ENCODE measurements around the gene PYM1.
"Not testable (repeated sequence)": the region's sequence is repeated elsewhere in the genome, so short reads cannot be mapped to it uniquely, and the experiment has no call there.

The PYM1 gene

DNA sequence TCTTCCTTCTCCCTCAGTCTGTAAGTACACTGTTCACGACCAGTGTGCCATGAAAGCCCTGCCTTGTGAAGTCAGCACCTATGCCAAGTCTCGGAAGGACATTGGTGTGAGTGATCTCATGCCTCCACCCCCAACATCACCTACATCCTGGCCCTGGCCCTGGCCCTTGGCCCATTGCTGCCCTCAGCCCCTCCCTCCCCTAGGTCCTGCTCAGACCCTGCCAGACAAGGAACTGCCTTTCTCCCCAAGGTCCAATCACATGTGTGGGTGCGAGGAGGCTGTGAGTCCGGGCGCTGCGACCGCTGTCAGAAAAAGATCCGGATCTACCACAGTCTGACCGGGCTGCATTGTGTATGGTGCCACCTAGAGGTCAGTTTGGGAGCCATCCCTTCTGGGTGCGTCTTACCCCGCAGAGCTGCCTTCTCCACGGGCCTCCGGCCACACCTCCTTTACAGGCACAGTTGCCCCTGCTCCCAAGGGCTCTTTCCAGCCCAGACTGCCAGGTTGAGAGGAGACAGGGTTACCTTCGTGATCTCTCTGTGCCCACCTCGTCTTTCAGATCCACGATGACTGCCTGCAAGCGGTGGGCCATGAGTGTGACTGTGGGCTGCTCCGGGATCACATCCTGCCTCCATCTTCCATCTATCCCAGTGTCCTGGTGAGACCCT, 12.5 kb upstream of the PYM1 start:
- peak; percentile 67 to 70 for DNase-seq (ENCODE audit: low read depth in 2 of 2, low spot score in 1 of 2)

DNA sequence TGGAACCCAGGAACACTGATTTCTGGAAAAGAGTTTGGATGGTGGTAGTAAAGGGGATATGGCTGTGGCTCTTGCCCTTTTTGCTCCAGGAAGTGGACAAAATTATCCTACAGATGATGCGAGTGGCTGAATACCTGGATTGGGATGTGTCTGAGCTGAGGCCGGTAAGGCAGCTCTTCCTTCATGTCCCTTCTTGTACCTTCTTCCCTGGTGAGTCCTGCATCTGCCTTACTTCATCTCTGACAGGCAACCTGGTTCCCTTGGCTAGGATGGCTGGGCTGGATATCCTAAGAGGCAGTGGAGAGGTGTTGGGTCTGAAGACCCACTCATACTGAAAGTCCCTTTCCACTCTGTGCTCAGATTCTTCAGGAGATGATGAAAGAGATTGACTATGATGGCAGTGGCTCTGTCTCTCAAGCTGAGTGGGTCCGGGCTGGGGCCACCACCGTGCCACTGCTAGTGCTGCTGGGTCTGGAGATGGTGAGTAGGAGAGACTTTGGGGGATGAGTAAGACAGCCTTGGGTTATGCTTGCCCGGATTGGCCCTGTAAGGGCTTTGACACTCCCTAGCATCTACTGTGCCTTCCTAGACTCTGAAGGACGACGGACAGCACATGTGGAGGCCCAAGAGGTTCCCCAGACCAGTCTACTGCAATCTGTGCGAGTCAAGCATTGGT, 11.3 kb upstream of the PYM1 start:
- no peak for DNase-seq (ENCODE audit: low read depth in 2 of 2, low spot score in 1 of 2)

DNA sequence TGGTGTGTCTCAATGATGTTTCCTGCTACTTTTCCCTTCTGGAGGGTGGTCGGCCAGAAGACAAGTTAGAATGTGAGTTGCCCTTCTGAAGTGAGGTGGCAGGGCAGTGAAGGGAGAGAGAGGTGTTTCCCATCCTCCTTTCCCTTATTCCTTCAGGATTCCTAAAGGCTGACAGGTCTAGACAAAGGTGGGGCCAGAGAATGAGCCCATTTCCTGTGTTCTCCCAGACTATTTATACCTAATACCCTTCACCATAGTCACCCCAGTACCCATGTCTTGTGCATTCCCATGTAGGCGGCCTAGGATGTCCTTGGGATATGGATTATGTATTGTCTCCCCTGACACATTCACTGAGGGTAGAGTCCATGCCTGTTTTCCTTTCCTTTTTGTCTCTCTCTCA, 10.3 kb upstream of the PYM1 start:
- no peak for DNase-seq (ENCODE audit: low read depth in 2 of 2, low spot score in 1 of 2)

DNA sequence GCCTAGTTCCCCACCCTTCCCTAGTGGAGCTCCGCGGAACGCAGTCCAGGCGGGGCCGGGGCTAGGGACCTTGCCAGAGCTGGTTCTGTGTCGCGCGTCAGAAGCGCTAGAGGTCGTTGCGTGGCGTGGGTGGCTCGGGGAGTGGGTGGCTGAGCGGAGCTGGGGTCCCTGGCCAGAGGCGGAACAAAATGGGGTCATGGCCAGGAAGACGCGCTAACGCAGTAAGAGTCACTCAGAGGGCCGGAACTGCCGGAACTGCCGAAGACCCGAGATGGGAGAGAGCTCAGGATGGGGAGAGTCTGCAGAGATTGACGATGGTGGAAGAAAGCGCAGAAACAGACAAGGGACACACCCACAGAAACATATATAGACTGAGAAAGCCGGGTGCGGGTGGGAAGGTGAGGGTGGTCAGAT, 8.1 kb upstream of the PYM1 start:
- no peak for DNase-seq (ENCODE audit: low read depth in 2 of 2, low spot score in 1 of 2)

DNA sequence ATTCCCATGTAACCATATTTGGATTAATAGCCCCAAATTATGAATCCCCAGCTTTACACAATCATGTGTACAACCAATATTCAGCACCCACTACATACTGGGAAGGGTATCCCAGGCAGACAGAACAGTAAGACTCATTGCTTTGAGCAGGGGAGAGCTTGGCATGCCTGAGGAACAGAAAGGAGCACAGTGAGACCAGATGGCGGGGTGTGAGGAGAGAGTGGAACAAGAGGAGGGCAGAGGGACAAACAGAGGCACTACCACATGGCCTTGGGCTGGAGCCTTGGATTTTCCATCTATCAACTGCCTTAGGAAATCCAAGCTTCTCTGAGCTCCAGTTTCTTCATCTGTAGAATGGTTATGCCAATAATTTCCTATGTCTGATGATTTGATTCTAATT, 7.1 kb upstream of the PYM1 start:
- no peak for DNase-seq (ENCODE audit: low read depth in 2 of 2, low spot score in 1 of 2)

DNA sequence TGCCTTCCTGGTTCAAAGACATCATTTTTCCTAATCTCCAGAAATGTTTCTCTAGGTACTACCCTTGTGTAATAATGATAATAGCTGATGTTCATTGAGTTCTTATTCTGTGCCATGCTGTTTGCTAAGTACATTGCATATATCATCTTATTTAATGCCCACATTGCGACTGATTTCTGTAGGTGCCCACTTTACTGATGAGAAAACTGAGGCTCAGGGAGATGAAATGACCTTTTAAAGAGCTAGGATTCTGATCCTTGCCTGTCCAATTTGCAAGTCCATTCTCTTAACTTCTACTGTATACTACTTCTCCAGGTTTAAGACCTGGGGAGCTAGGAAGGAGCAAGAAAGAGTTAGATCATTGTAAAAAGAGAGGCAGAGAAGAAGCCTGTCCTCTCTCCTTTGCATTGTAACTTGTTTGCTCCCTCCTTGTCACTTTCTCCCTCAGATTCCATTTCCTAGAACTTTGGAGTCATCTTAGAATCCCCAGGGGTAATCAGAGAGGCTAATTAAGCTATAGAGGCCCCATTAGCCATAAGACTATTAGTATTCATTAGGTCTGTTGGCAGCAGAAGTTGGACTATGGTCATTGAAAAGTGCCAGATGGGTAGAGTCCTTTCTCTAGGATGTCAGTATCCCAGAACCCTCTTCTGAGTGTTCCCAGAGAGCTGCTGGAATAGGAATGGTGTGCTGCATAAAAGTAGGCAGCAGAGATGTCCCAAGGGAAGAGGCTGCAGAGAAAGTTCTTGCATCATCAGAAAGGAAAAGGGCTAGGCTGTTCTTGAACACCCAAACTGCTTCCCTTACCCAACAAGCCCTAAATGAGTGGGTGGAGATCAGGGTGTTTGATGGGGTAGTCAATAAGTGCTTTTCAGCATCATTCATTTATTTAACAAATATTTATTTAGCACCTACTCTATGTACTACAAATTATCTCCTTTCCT, 6.4 kb upstream of the PYM1 start:
- no peak for DNase-seq (ENCODE audit: low read depth in 2 of 2, low spot score in 1 of 2)

DNA sequence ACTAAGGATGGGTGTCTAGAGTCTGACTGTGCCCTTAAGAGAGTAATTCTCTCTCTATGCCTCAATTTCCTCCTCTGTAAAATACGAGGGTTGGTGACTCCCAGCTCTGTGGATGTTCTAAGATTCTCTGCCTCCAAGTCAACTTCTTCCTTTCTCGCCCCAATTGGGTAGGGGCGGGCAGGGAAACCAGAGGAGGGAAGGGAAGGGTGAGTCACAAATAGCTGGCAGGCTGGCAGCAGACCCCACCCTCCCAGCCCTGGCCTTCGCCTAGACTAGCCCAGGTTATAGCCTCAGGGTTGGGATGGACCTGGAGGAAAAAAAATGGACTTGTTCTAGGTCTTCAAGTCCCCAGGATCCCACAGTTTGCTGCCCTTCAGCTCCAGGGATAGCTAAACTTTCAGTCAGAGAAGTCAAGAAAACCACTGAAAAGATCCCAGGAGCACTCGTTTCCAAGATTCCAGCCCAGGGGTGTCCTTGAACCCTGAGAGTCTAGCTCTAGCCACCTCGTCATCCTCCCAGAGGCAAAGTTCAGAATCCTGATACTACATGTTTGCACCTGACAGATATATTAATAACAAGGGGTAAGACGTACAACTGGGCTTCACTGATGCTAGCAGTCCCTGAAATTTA, 5.6 kb upstream of the PYM1 start:
- no peak for DNase-seq (ENCODE audit: low read depth in 2 of 2, low spot score in 1 of 2)

DNA sequence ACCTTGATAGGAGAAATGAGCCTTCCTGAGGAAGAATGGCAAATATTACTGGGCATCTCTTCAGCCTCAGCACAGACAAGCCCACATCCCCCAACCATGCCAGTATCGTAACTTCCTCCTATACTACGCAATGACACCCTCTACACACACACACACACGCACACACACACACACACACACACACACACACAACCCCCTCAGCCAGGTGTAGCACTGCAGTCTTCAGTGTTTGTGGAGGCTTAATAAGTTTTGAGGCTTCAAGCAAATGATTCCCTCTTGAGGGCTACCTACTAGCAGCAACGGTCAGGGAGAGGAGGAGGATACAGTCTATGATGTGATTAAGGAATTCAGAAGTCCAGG, 4.8 kb upstream of the PYM1 start:
- no peak for DNase-seq (ENCODE audit: low read depth in 2 of 2, low spot score in 1 of 2)

DNA sequence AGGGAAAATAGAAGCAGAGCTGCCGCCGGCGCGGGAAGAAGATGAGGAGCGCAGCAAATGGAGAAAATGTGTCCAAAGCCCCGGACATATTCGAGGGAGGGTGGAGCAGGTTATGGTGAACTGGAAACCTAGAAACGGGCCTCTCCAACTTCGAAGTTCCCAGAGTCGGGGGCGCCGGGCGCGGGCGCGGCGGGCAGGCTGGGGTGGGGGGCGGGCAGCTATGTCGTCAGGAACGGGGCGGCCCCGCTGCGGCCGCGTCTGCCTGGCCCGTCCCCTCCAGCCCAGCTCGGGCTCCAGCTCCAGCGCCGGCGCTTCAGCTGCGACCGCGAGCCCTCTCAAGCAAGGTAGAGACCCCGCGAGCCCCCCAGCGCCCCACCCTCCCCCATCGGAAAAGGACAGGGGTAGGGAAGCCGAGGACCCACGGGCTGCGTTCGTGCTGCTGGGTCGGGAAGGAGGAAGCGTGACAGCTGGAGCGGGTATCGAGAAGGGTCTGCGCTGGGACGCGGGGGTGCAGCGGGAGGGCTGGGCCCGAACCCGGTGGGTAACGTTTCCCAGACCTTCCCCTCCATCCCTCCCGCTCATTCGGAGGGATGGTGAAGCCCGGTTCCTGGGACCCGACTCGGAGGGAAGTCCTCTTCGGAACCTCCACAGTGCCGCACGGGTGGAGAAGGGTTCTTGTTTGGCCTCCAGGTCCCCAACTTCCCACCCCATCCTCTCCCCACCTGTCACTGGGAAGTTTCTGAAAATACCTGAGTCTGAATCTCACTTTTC, 4.3 kb upstream of the PYM1 start:
- DNase-seq (ENCODE audit: low read depth in 2 of 2, low spot score in 1 of 2): no peak

DNA sequence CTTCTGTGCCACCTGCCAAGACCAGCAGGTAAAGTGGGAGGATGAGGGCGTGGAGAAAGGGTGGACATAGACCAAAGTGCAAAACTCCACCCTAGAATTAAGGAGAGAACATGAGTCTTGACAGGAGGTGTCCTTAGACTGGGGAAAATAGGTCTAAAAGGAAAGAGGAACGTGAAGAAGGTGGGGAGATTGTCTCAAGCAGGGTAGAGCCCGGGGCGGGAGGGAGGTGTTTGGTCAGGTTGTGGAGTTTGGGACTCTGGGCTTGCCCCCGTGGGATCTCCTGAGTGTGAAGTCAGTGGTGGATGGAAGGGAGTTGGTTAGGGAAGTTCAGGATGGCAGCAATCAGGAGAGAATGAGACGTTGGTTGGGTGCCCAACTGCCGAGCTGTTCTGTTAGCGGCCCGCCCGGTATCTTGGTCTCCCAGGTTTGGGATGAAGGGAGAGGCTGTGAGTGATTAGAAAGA, 3.7 kb upstream of the PYM1 start:
- DNase-seq (ENCODE audit: low read depth in 2 of 2, low spot score in 1 of 2): no peak

DNA sequence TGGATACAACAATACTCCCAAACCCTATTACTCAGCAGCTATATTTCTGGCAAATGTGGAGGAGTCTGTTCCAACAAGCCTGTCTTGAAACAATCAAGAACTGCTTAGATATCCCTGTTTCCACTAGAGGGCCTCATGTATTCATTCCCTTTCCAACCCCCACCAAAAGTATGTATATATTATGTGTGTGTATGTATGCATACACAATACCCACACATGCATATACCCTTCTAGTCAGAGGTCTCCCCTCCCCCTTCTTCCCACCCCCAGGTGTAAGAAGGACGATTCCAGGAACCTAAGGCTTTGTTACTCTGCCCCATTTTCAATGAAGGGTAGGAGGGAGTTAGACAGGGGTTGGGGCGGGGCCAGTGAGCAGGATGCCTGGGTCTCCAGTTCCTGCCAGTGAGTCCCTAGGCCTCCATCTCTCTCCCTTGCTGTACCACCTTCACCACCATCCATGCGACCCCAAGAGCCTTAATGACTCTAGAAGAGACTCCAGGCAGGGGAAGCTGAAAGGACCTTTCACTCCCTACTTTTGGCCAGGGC, 3.1 kb upstream of the PYM1 start, which contains the start of gene DGKA:
TSS of gene DGKA (plus strand) at position 392 of the 546 bp plus-strand sequence. CDS start 5,342 bp downstream, outside the sequence.
- DNase-seq (ENCODE audit: low read depth in 2 of 2, low spot score in 1 of 2): no peak

DNA sequence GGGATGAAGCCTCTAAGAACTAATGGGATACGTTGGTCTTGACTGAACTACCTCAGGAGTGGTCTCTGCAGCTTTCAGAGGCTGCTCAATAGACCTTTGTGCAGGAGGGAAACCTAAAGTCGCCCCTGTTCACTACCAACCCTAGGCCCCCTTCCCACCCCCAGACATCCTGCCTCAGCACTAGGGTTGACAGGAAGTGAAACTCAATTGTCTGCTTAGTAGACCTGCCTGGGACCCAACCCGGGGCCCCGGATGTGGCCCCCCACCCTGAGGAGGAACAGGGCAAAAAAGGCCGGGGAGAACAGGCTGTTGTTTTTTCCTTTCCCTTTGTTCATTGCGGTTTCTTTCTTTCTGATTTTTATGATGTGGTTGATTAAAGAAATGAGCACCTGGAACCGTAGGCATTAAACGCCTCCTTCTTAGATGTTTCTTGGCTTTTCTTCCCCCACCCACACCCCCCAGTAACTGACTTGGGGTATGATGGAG, 1.7 kb upstream of the PYM1 start:
- DNase-seq (ENCODE audit: low read depth in 2 of 2, low spot score in 1 of 2): peak; percentile 56 to 75

DNA sequence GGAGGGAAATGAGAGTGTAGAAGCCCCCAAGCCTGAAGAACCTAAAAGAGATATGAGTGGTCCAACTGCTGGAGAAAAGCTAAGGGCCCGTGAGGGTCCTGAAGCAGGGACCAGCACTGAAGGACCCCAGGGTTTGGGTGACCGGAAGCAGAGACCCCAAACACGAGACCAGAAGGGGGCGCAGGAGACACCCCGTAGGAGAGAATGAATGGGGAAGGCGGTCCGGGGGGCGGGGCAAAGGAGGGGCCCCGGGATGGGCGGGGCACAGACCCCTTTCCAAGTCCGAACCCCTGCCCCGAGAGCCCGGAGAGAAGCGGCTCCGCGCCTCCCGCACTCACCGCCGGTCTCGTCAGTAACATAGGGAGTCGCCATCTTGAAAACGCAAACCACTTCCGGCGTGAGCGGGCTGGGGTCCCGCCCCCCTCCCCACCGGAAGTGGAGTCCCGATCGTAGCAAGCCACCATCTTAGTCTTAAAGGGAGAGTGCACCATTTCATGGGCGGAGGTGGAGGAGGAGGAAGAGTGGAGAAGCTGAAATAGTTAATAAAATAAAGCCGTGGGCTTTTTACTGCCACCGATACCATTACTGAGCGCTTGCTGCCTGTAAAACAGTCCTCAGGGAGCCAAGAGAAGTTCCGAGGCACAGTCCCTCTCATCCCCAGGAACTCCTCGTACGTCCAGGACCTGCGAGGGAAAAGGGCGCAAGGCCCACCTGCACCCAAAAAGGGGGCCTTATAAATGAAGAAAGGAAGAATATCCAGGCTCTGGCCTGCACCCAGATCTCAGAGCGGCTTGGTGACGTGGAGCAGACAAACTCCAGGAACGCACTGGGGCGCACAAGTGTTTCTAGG, 731 bp downstream of the PYM1 start:
- peak; percentile 74 to 82 for DNase-seq (ENCODE audit: low read depth in 2 of 2, low spot score in 1 of 2)

DNA sequence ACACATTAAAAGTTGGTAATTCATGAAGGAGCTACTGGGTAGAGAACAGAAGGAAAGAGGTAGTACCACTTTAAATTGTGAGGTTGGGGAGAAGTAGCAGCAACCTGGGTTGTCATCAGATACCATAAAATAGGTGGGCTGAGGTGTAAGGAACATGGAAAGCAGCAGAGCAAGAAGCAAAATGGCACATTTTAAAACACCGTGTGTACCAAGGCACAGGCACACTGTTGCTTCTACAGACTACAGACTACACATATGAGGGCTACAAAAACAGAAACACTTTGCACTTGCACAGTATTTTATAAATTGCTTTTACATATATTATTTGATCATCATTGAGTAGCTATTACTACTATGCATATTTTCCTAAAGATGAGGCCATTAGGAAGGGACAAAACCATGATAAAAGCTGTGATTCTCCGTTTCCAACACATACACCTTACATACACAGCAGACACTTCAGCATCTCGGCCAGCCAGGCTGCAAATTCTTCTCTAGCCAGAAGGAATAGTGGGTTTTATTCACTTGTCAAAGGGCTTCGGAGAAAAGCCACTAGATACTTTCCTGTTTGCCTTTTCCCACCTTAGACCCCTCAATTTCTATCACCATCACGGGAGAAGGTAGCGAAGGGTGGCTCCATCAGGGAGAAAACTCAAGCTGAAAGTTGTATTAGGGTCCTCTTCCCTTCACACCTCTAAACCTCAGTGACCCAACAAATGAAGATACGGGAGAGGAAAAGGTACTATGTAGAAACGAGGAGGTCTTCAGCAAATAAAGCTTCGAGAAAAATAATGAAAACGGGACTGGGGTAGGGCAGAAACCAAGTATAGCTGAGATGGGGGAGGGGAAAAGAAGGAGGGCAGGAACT, 1.6 kb downstream of the PYM1 start:
- no peak for DNase-seq (ENCODE audit: low read depth in 2 of 2, low spot score in 1 of 2)

DNA sequence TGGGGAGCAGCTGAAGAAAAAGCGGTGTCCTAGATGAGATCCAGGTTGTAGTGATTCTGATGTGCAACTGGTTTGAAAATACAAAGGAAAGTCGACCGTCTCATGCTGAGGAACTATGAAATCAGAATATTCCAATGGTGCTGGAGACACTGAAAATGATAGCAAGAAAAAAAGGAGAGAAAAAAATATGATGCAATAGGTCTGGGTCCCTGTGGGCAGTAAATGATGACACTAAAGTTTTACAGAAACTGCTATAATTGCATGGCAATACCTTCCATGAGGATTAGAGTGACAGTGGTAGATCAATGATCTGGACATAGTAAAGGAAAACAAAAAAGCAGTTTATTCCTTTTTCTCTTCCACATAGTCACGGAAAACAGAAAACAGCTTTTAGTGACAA, 2.3 kb downstream of the PYM1 start:
- DNase-seq (ENCODE audit: low read depth in 2 of 2, low spot score in 1 of 2): no peak

DNA sequence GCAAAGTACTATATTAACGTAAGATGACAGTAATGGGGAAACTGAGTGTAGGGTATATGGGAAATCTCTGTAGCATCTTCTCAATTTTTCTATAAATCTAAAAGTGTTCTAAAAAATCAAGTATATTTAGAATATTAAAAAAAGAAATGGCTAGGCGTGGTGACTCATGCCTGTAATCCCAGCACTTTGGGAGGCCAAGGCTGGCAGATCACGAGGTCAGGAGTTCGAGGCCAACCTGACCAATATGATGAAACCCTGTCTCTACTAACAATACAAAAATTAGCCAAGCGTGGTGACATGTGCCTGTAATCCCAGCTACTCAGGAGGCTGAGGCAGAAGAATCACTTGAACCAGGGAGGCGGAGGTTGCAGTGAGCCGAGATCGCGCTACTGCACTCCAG, 4.0 kb downstream of the PYM1 start:
- not testable (repeated sequence) for DNase-seq (ENCODE audit: low read depth in 2 of 2, low spot score in 1 of 2)

DNA sequence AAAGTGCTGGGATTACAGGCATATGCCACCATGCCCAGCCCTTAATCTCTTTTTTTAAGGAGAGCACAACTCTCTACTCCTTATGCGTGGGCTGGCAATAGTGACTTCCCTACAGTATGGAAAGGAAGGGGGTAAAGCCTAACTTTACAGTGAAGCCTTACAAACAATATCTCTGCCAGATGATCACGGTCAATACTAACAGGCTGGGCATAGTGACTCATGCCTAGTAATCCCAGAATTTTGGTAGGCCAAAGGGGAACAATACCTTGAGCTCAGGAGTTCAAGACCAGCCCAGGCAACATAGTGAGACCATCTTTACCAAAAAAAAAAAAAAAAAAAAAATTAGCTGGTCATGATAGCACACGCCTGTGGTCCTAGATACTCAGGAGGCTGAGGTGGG, 5.6 kb downstream of the PYM1 start:
- DNase-seq (ENCODE audit: low read depth in 2 of 2, low spot score in 1 of 2): no peak

DNA sequence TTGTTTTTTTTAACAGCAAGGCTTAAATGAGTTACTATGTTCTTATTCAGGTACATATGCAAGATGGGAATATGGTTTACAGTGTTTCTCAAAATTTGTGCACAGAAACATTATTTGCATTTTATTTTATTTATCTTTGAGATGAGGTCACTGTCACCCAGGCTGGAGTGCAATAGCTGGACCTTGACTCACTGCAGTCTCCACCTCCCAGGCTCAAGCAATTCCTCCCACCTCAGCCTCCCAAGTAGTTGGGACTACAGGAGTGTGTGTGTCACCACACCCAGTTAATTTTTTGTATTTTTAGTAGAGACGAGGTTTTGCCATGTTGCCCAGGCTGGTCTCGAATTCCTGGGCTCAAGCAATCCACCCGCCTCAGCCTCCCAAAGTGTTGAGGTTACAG, 8.7 kb downstream of the PYM1 start:
- DNase-seq (ENCODE audit: low read depth in 2 of 2, low spot score in 1 of 2): not testable (repeated sequence)

All from stimulated activated CD8-positive, alpha-beta memory T cell treated with anti-CD3 and anti-CD28 coated beads, Interleukin-4, amount 100 ng/mL, for 4 hours (primary cell).